ENCODE results near the gene PLCXD3. TPM values are rescaled to one million over a fixed set of nuclear protein-coding genes. Genes with fewer than 3 reads are reported as not detected.
"Not testable (repeated sequence)": the region's sequence is repeated elsewhere in the genome, so short reads cannot be mapped to it uniquely, and the experiment has no call there.

PLCXD3 gene
- total RNA-seq, 2 donors from 2014 or later: not detected

DNA sequence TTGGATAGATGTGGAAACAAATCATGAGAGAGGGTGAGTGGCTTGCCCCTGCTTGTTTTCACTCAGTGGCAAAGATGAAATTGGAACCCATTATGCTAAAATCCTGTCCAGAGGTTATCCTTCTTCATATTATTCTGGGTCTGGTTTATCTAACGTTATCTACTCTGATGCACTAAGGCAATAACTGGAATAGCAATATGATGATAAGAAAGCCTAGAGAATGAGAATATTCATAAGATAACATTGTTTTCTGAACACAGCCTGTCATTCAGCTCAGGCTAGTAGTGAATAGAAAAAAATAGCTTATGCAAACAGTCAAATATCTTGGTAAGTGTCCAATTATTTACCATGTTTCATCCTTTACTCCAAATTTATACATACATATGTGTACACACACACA is 165.1 kb downstream of the PLCXD3 start:
- Mint-ChIP-seq H3K9me3 (peaks cover 0 to 4% of the 10 kb centered on the region in 2 donors), H3K27ac (no peak overlapping the region), H3K36me3 (no peaks in the 10 kb centered on the region)
- DNase-seq (ENCODE audit: low spot score in 2 of 2) (no peak), ATAC-seq (no peak)

GRCh38 chr5:41339339-41339738 is 171.1 kb downstream of the PLCXD3 start:
- Mint-ChIP-seq H3K27ac (no peak overlapping the region), H3K9me3 (no peaks in the 10 kb centered on the region), H3K36me3 (no peaks in the 10 kb centered on the region)
- ATAC-seq (no peak), DNase-seq (ENCODE audit: low spot score in 2 of 2) (no peak)

- DNase-seq (ENCODE audit: low spot score in 2 of 2): no peak
- no peak for ATAC-seq
- no peaks in the 10 kb centered on the region for H3K36me3 Mint-ChIP-seq
- H3K9me3 Mint-ChIP-seq: no peaks in the 10 kb centered on the region
- no peak overlapping the region for H3K27ac Mint-ChIP-seq
Observed at GRCh38 chr5:41338136-41338675, 172.2 kb downstream of the PLCXD3 start.

DNA sequence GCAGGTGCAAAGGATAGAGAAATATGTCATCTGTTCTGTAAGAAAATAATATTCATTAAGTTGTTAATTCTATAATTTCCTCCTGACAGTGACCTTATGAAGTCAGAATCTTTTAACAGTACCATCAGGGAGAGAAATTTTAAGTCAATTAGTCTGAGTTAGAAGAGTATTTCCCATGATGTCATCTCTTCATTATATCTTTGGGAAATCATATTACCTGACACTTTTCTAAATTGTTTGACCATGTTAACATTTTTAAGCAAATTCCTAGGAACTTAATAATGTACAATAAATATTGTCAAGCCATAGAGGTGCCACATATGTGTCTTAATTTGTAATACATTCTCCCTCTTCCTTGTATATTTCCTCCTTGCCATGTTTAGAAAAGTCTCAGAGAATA is 172.7 kb downstream of the PLCXD3 start:
- no peak for DNase-seq (ENCODE audit: low spot score in 2 of 2)
- ATAC-seq: no peak
- no peaks in the 10 kb centered on the region for H3K36me3 Mint-ChIP-seq
- H3K27ac Mint-ChIP-seq: no peak overlapping the region
- no peaks in the 10 kb centered on the region for H3K9me3 Mint-ChIP-seq

DNA sequence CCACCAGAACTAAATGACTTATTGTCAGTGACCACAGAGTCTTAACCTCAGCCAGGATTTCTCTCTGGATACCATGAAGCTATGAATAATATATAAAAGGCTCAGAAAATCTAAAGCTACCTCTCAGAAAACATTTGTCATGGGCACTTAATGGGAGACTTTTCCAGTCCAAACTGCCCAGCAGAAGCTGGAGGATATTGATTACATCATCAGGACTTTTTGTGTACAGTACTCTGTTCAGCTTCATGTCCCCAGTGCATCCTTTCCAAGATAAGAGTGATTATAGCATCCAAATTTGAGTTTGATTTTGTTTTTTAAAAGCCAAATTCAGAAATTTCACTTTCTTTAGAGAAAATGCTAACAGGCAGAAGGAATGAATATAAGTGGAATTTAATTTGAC is 173.2 kb downstream of the PLCXD3 start:
- ATAC-seq (no peak), DNase-seq (ENCODE audit: low spot score in 2 of 2) (no peak)
- Mint-ChIP-seq H3K36me3 (no peaks in the 10 kb centered on the region), H3K27ac (no peak overlapping the region), H3K9me3 (no peaks in the 10 kb centered on the region)

- DNase-seq (ENCODE audit: low spot score in 2 of 2) (no peak), ATAC-seq (no peak)
- H3K36me3 Mint-ChIP-seq: no peaks in the 10 kb centered on the region
- no peaks in the 10 kb centered on the region for H3K9me3 Mint-ChIP-seq
- no peak overlapping the region for H3K27ac Mint-ChIP-seq
Observed at GRCh38 chr5:41336471-41336870, 173.9 kb downstream of the PLCXD3 start.

- H3K36me3 Mint-ChIP-seq: no peaks in the 10 kb centered on the region
- no peak for ATAC-seq
Observed at GRCh38 chr5:41335596-41336181, 174.7 kb downstream of the PLCXD3 start.

DNA sequence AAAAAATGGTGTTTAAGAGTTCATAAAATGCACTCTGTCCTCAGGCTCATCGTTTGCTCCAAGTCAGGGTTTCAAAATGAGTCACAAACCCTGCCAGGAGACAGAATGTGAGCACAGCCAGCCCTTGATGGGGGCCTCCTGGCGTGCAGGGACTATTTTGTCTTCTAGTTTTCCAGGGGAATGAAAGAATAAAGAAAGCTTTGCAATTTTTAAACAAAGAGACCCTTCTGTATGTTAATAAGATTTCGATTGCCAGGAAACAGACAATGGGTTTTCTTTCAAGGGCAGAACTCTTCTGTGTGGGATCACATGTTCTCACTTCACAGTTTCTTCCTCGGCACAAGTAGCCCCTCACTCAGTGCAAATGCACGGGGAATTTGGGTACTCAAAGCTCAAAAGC is 175.6 kb downstream of the PLCXD3 start:
- Mint-ChIP-seq H3K27ac (no peak overlapping the region), H3K36me3 (no peaks in the 10 kb centered on the region), H3K9me3 (no peaks in the 10 kb centered on the region)
- no peak for ATAC-seq
- DNase-seq (ENCODE audit: low spot score in 2 of 2): no peak

More at GRCh38 chr5:41335596-41336181, 174.7 kb downstream of the PLCXD3 start:
- Mint-ChIP-seq H3K9me3 (no peaks in the 10 kb centered on the region), H3K27ac (no peak overlapping the region)
- DNase-seq (ENCODE audit: low spot score in 2 of 2): no peak

DNA sequence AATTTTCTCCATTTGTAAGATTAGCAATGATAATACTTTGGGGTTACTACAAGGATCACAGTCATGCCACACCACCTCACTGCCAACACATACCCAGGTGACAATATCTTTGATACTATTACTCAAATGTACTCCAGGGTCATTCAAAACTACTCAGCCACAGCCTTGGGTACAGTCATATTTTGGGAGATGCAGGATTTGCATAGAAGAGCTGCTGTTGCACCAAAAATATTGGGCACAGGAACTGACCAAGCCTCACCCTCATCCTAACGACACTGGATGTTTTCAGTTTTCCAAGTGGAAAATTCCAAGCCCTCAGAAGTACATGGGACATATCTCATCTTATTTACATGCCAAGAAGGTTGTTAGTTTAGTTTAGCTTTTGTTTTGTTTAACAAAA is 176.2 kb downstream of the PLCXD3 start:
- H3K27ac Mint-ChIP-seq: no peak overlapping the region
- DNase-seq (ENCODE audit: low spot score in 2 of 2): no peak
- H3K36me3 Mint-ChIP-seq: no peaks in the 10 kb centered on the region
- H3K9me3 Mint-ChIP-seq: peaks cover 0 to under 1% of the 10 kb centered on the region in 2 donors
- ATAC-seq: no peak

DNA sequence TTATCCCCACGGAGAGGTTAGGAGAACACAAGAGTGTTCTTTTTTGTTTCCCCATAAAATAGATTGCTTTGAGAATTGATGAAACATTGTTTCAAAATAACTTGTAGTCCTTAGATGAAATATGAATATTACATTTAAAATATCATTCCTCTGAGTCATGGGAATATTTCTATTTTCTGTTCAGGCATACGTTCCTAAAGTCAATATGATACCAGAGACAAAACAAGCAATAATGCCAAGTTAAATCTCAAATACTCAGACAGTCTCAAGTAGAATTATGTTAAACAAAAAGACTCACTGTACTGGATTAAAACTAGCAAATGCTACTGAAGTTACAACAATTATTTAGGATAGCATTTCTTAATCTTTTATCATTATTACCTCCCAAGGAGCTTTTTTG is 185.3 kb downstream of the PLCXD3 start:
- H3K27ac Mint-ChIP-seq: no peak overlapping the region
- DNase-seq (ENCODE audit: low spot score in 2 of 2) (no peak), ATAC-seq (no peak)
- no peaks in the 10 kb centered on the region for H3K36me3 Mint-ChIP-seq
- peaks cover 4 to 29% of the 10 kb centered on the region in 2 donors for H3K9me3 Mint-ChIP-seq

GRCh38 chr5:41322826-41323225 is 187.6 kb downstream of the PLCXD3 start:
- H3K9me3 Mint-ChIP-seq: peaks cover 10 to 33% of the 10 kb centered on the region in 2 donors
- H3K36me3 Mint-ChIP-seq, ATAC-seq: not testable (repeated sequence)

DNA sequence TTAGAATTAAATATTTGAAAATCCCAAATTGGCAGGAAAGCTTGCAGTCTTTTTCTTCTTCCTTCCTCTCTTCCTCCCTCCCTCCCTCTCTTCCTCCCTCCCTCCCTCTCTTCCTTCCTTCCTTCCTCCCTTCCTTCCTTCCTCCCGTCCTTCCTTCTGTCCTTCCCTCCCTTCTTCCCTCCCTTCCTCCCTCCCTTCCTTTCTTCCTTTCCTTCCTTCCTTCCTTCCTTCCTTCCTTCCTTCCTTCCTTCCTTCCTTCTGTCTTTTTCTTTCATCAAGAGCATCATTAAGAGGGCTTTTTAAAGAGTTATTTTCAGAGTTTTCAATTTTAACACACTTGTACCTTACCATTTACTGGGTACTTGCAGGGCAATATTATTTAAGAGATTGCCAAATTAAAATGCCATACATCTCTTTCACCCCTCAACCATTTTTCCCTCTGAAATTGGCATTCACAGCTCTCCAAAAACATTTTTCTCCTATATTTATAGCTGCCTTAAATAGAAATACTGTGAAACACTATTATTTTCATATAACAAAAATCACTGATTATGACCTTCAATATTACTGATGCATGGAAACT is 197.8 kb downstream of the PLCXD3 start:
- ATAC-seq (no peak), DNase-seq (ENCODE audit: low spot score in 2 of 2) (no peak)
- no peak overlapping the region for H3K27ac Mint-ChIP-seq
- no peaks in the 10 kb centered on the region for H3K36me3 Mint-ChIP-seq
- H3K9me3 Mint-ChIP-seq: peaks cover 9 to 18% of the 10 kb centered on the region in 2 donors

More at GRCh38 chr5:41322826-41323225, 187.6 kb downstream of the PLCXD3 start:
- DNase-seq (ENCODE audit: low spot score in 2 of 2); H3K27ac Mint-ChIP-seq: not testable (repeated sequence)

DNA sequence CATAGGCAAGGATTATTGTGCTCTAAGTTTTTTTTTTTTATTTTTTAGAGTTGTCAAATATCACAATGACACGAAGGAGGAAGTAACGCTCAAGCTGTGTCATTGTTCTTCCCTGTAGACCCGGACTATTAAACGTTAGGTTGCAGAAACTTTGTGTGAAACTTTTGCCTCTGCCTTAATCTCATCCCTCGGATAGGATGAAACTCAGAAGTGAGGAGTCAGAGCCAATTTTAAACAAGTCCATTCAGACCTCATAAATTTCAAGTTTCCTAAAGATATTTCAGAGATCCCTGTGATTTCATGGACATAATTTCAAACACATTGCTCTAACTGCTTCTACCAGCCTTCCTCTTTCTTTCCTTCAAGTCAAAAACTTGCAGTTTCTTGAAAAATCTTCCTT is 198.3 kb downstream of the PLCXD3 start:
- Mint-ChIP-seq H3K36me3 (no peaks in the 10 kb centered on the region), H3K27ac (no peak overlapping the region), H3K9me3 (peaks cover 8 to 18% of the 10 kb centered on the region in 2 donors)
- ATAC-seq: no peak
- DNase-seq (ENCODE audit: low spot score in 2 of 2): no peak

- H3K36me3 Mint-ChIP-seq: no peaks in the 10 kb centered on the region
- peaks cover 4 to 11% of the 10 kb centered on the region in 2 donors for H3K9me3 Mint-ChIP-seq
- ATAC-seq (no peak), DNase-seq (ENCODE audit: low spot score in 2 of 2) (no peak)
- H3K27ac Mint-ChIP-seq: no peak overlapping the region
Observed at GRCh38 chr5:41309275-41309674, 201.1 kb downstream of the PLCXD3 start.

DNA sequence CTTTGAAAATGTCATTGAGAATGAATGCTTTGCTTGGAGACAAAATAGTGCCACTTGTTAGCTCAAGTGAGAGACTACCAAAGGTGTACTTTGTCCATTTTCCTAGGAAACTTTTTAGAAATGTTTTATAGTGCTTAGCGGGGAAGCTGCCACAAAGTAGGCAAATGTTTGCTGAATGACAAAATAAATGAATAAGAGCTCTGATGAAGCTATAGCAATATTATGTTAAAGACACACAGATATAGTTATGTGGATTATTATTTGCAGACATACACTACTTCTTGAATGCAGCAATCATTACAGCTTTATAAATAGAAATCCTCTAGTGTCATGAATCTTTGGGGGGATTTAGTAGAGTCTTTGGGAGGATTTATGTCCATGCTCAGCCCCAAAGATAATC is 204.4 kb downstream of the PLCXD3 start:
- ATAC-seq (no peak), DNase-seq (ENCODE audit: low spot score in 2 of 2) (no peak)
- H3K27ac Mint-ChIP-seq: no peak overlapping the region
- H3K9me3 Mint-ChIP-seq: peaks cover 4 to 8% of the 10 kb centered on the region in 2 donors
- no peaks in the 10 kb centered on the region for H3K36me3 Mint-ChIP-seq

DNA sequence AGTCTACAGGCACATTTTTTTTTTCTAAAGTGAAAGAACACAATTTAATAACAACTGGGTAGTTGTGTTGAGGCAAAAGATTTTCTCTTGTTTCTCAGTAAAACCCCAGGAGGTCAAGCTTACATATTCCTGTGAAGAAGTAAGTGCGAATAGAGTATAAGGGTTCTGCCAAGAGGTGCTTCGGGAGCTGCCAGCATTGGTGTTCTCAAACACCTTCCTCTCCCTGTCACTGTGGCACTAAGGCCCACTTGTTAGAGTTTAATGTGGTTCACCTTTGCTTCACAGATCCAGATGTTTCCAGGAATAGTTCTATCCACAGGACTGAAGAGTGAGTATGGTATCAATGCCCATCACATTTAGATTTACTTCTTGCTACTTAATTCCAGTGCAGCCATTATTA is 205.3 kb downstream of the PLCXD3 start:
- Mint-ChIP-seq H3K27ac (no peak overlapping the region), H3K9me3 (peaks cover 4 to 5% of the 10 kb centered on the region in 2 donors), H3K36me3 (no peaks in the 10 kb centered on the region)
- DNase-seq (ENCODE audit: low spot score in 2 of 2) (no peak), ATAC-seq (no peak)

DNA sequence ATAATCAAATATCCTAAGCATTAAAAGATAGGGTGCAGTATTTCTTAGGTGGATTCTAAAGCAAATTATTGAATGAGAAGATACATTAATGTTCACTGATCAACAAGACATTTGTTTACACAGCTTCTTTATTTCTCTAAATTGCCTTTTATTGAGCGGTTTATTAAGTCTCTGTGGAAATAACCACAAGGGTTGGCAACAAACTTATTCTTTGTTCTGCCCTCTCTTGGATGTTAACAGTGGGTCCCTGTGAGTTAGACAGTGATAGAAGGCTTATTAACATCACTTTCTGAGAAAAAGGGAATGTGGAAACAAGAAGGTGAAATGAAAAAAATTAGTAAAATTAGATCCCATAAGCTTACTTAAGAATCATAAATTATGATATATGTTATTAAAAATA is 214.3 kb downstream of the PLCXD3 start:
- Mint-ChIP-seq H3K27ac (no peak overlapping the region), H3K9me3 (peaks cover 0 to 5% of the 10 kb centered on the region in 2 donors), H3K36me3 (no peaks in the 10 kb centered on the region)
- no peak for ATAC-seq
- DNase-seq (ENCODE audit: low spot score in 2 of 2): no peak

- peaks cover 12 to 15% of the 10 kb centered on the region in 2 donors for H3K9me3 Mint-ChIP-seq
- DNase-seq (ENCODE audit: low spot score in 2 of 2): no peak
- H3K27ac Mint-ChIP-seq: no peak overlapping the region
- ATAC-seq: no peak
- H3K36me3 Mint-ChIP-seq: no peaks in the 10 kb centered on the region
Observed at GRCh38 chr5:41291323-41291722, 219.1 kb downstream of the PLCXD3 start.

Measured in activated naive CD4-positive, alpha-beta T cell treated with anti-CD3 and anti-CD28 coated beads, Interleukin-2, amount 50 U/mL, for 72 hours (primary cell).